Activated naive CD4-positive, alpha-beta T cell treated with anti-CD3 and anti-CD28 coated beads, Interleukin-2, amount 50 U/mL, for 24 hours (primary cell): ENCODE data around the gene P3H2.
"Not testable (repeated sequence)": the region's sequence is repeated elsewhere in the genome, so short reads cannot be mapped to it uniquely, and the experiment has no call there.

ENCODE experiments used
- H3K27ac Mint-ChIP-seq: one replicate; pipeline ENCODE4 v1.8.0; 2021; ENCODE audit warnings: mild to moderate bottlenecking, mixed read lengths
- H3K27me3 Mint-ChIP-seq: one replicate; pipeline ENCODE4 v1.8.0; 2021; ENCODE audit warnings: mixed read lengths
- H3K36me3 Mint-ChIP-seq: one replicate; pipeline ENCODE4 v1.8.0; 2021; ENCODE audit warnings: mixed read lengths
- H3K4me1 Mint-ChIP-seq: one replicate; pipeline ENCODE4 v1.8.0; 2021; ENCODE audit warnings: mixed read lengths
- H3K4me3 Mint-ChIP-seq: one replicate; pipeline ENCODE4 v1.8.0; 2021; ENCODE audit warnings: mild to moderate bottlenecking, mixed read lengths
- H3K9me3 Mint-ChIP-seq: one replicate; pipeline ENCODE4 v1.8.0; 2021; ENCODE audit warnings: mixed read lengths

Gene P3H2

GRCh38 chr3:190120269-190121060 lies at the start of gene P3H2:
Gene P3H2, minus strand, starts transcription at chr3:190120897. Its CDS starts 166 bp downstream, at chr3:190120731.
- Mint-ChIP-seq H3K4me1 (peaks cover 7% of the 10 kb centered on the region), H3K27me3 (peaks cover 39% of the 10 kb centered on the region), H3K4me3 (peak within 1 kb of the TSS; percentile 47), H3K27ac (no peak within 1 kb of the TSS), H3K9me3 (no peaks in the 10 kb centered on the region), H3K36me3 (no peaks in the 10 kb centered on the region)

- Mint-ChIP-seq H3K9me3 (no peaks in the 10 kb centered on the region), H3K4me3 (peak overlapping the region; percentile 87), H3K36me3 (no peaks in the 10 kb centered on the region), H3K27ac (no peak overlapping the region), H3K4me1 (peaks cover 32% of the 10 kb centered on the region), H3K27me3 (peaks cover 5% of the 10 kb centered on the region)
These were observed 49.2 kb upstream of the P3H2 start for GRCh38 chr3:190169877-190170276.

- Mint-ChIP-seq H3K27ac (no peak overlapping the region), H3K4me3 (peak overlapping the region; percentile 87), H3K4me1 (peaks cover 32% of the 10 kb centered on the region), H3K36me3 (no peaks in the 10 kb centered on the region), H3K27me3 (peaks cover 3% of the 10 kb centered on the region), H3K9me3 (no peaks in the 10 kb centered on the region)
These were observed 48.5 kb upstream of the P3H2 start for GRCh38 chr3:190169243-190169642.

- Mint-ChIP-seq H3K27ac (no peak overlapping the region), H3K4me1 (peaks cover 32% of the 10 kb centered on the region), H3K27me3 (peaks cover 3% of the 10 kb centered on the region), H3K9me3 (no peaks in the 10 kb centered on the region), H3K4me3 (no peak overlapping the region), H3K36me3 (no peaks in the 10 kb centered on the region)
These were observed 47.4 kb upstream of the P3H2 start for GRCh38 chr3:190167936-190168680.

GRCh38 chr3:190166948-190167347 lies 46.3 kb upstream of the P3H2 start:
- no peaks in the 10 kb centered on the region for H3K9me3 Mint-ChIP-seq
- H3K4me1 Mint-ChIP-seq = peaks cover 32% of the 10 kb centered on the region
- no peaks in the 10 kb centered on the region for H3K36me3 Mint-ChIP-seq

GRCh38 chr3:190165253-190165652 lies 44.6 kb upstream of the P3H2 start:
- no peak overlapping the region for H3K27ac Mint-ChIP-seq
- peaks cover 28% of the 10 kb centered on the region for H3K4me1 Mint-ChIP-seq
- no peak overlapping the region for H3K4me3 Mint-ChIP-seq
- no peaks in the 10 kb centered on the region for H3K9me3 Mint-ChIP-seq
- H3K27me3 Mint-ChIP-seq = no peaks in the 10 kb centered on the region
- H3K36me3 Mint-ChIP-seq = no peaks in the 10 kb centered on the region

More at GRCh38 chr3:190166948-190167347, 46.3 kb upstream of the P3H2 start:
- Mint-ChIP-seq H3K4me3 (no peak overlapping the region), H3K27ac (no peak overlapping the region), H3K27me3 (peaks cover under 1% of the 10 kb centered on the region)

GRCh38 chr3:190162013-190162412 lies 41.3 kb upstream of the P3H2 start:
- H3K27ac Mint-ChIP-seq, H3K4me1 Mint-ChIP-seq, H3K4me3 Mint-ChIP-seq, H3K9me3 Mint-ChIP-seq, H3K27me3 Mint-ChIP-seq, H3K36me3 Mint-ChIP-seq: not testable (repeated sequence)

- Mint-ChIP-seq H3K27me3 (no peaks in the 10 kb centered on the region), H3K4me1 (no peaks in the 10 kb centered on the region), H3K4me3 (no peak overlapping the region), H3K27ac (no peak overlapping the region), H3K9me3 (no peaks in the 10 kb centered on the region), H3K36me3 (no peaks in the 10 kb centered on the region)
These were observed 39.3 kb upstream of the P3H2 start for GRCh38 chr3:190159902-190160435.

GRCh38 chr3:190158261-190158660 lies 37.6 kb upstream of the P3H2 start:
- no peak overlapping the region for H3K4me3 Mint-ChIP-seq
- no peak overlapping the region for H3K27ac Mint-ChIP-seq
- H3K27me3 Mint-ChIP-seq = no peaks in the 10 kb centered on the region
- no peaks in the 10 kb centered on the region for H3K4me1 Mint-ChIP-seq
- no peaks in the 10 kb centered on the region for H3K9me3 Mint-ChIP-seq
- H3K36me3 Mint-ChIP-seq = no peaks in the 10 kb centered on the region

- Mint-ChIP-seq H3K27me3 (no peaks in the 10 kb centered on the region), H3K27ac (no peak overlapping the region), H3K9me3 (no peaks in the 10 kb centered on the region), H3K4me3 (no peak overlapping the region), H3K36me3 (no peaks in the 10 kb centered on the region), H3K4me1 (no peaks in the 10 kb centered on the region)
These were observed 35.1 kb upstream of the P3H2 start for GRCh38 chr3:190155752-190156151.

- Mint-ChIP-seq H3K9me3 (no peaks in the 10 kb centered on the region), H3K4me1 (no peaks in the 10 kb centered on the region), H3K4me3 (no peak overlapping the region), H3K36me3 (no peaks in the 10 kb centered on the region), H3K27me3 (no peaks in the 10 kb centered on the region), H3K27ac (no peak overlapping the region)
These were observed 30.0 kb upstream of the P3H2 start for GRCh38 chr3:190150681-190151080.

GRCh38 chr3:190149830-190150619 lies 29.3 kb upstream of the P3H2 start:
- H3K36me3 Mint-ChIP-seq, H3K9me3 Mint-ChIP-seq, H3K4me1 Mint-ChIP-seq, H3K27ac Mint-ChIP-seq, H3K4me3 Mint-ChIP-seq, H3K27me3 Mint-ChIP-seq: not testable (repeated sequence)

GRCh38 chr3:190144793-190145192 lies 24.1 kb upstream of the P3H2 start:
- H3K27me3 Mint-ChIP-seq, H3K36me3 Mint-ChIP-seq: not testable (repeated sequence)

GRCh38 chr3:190142041-190142440 lies 21.3 kb upstream of the P3H2 start:
- H3K4me1 Mint-ChIP-seq = no peaks in the 10 kb centered on the region
- H3K4me3 Mint-ChIP-seq = no peak overlapping the region
- H3K27ac Mint-ChIP-seq = no peak overlapping the region
- peaks cover 6% of the 10 kb centered on the region for H3K27me3 Mint-ChIP-seq
- no peaks in the 10 kb centered on the region for H3K9me3 Mint-ChIP-seq
- H3K36me3 Mint-ChIP-seq = peaks cover 2% of the 10 kb centered on the region

More at GRCh38 chr3:190144793-190145192, 24.1 kb upstream of the P3H2 start:
- H3K4me3 Mint-ChIP-seq, H3K4me1 Mint-ChIP-seq, H3K27ac Mint-ChIP-seq, H3K9me3 Mint-ChIP-seq: not testable (repeated sequence)

- Mint-ChIP-seq H3K27ac (no peak overlapping the region), H3K4me3 (no peak overlapping the region), H3K27me3 (peaks cover 8% of the 10 kb centered on the region), H3K36me3 (peaks cover 2% of the 10 kb centered on the region), H3K9me3 (no peaks in the 10 kb centered on the region), H3K4me1 (no peaks in the 10 kb centered on the region)
These were observed 18.7 kb upstream of the P3H2 start for GRCh38 chr3:190139365-190139764.
